H1 (cell line): Measurements from ENCODE around the gene KIF3B. TPM values are rescaled to one million over a fixed set of nuclear protein-coding genes. Genes with fewer than 3 reads are reported as not detected.

Experiments
- BACH1 ChIP-seq: IDR thresholded peaks from 2 replicates; pipeline ENCODE4 v1.6.1; 2012; ENCODE audit warnings: low read length, improper control_type of control experiment
- CEBPB ChIP-seq: IDR thresholded peaks from 2 replicates; pipeline ENCODE4 v1.6.1; 2012; ENCODE audit warnings: low read depth, low read length
- CHD7 ChIP-seq: fragments of 300-600 bp; sonication (generic); IDR thresholded peaks from 2 replicates; pipeline ENCODE4 v1.7.1; 2012; ENCODE audit warnings: low read length, moderate library complexity, mild to moderate bottlenecking, inconsistent platforms; ENCODE audit not compliant: insufficient replicate concordance
- EZH2 ChIP-seq: fragments of 200-600 bp; sonication (generic); IDR thresholded peaks from 2 replicates; pipeline ENCODE4 v1.7.1; 2012; ENCODE audit warnings: low read depth, mild to moderate bottlenecking, moderate library complexity, low read length, inconsistent platforms; ENCODE audit not compliant: severe bottlenecking
- JUND ChIP-seq: IDR thresholded peaks from 2 replicates; pipeline ENCODE4 v1.6.1; 2011; ENCODE audit warnings: mild to moderate bottlenecking, improper control_type of control experiment, low read length
- KDM5A ChIP-seq: fragments of 200-600 bp; IDR thresholded peaks from 2 replicates; pipeline ENCODE4 v1.7.1; 2012; ENCODE audit warnings: mild to moderate bottlenecking, low read length, inconsistent platforms, mixed read lengths
- RBBP5 ChIP-seq: IDR thresholded peaks from 2 replicates; pipeline ENCODE4 v1.7.1; 2012; ENCODE audit warnings: low read depth, mild to moderate bottlenecking, inconsistent platforms, low read length, moderate library complexity, borderline replicate concordance
- TAF1 ChIP-seq: IDR thresholded peaks from 2 replicates; pipeline ENCODE4 v1.6.1; 2011; ENCODE audit warnings: mild to moderate bottlenecking, low read depth, low read length
- ZNF274 ChIP-seq: IDR thresholded peaks from 2 replicates; pipeline ENCODE4 v1.7.0; 2012; ENCODE audit warnings: low read length, borderline replicate concordance; ENCODE audit errors: extremely low read depth
- polyA plus RNA-seq, 7 experiments: library from polyadenylated mRNA; depleted of rRNA in 3 of 7; stranded (reverse) in 5 of 7; unstranded in 2 of 7; fragments of >200 nt in 5 of 7; fragments of 200-250 nt in 2 of 7; gene quantifications; 1 replicate in 5 of 7; 2 replicates in 1 of 7; 4 replicates in 1 of 7; pipeline versions ENCODE4 v1.2.1 to v1.2.3, GENCODE V29; 2011 to 2013; ENCODE audit warnings: missing spikeins in 2 of 7, mixed read lengths in 2 of 7
- total RNA-seq: library from RNA; stranded (reverse); fragmentation: NEBNext Ultra II Directional; extraction: Animal tissue kit (Norgen Biotek cat#: 25700); gene quantifications from 2 replicates; pipeline ENCODE4 v1.2.1, GENCODE V29; 2021

KIF3B gene
- total and polyA plus RNA-seq, 2 of the 8 experiments (the other 6 are each of a cell fraction or from before 2014, with no cell fraction given) = 10.1 to 22.4 TPM

GRCh38 chr20:32288225-32288849 lies 10.9 kb downstream of the KIF3B start (continued):
- TF ChIP-seq EZH2 (no peak), BACH1 (no peak), RBBP5 (no peak), ZNF274 (no peak), KDM5A (no peak), JUND (no peak), CEBPB (no peak), CHD7 (no peak), TAF1 (no peak)
- TF ChIP-seq, all 59 proteins: peak for 0
